Measurements from ENCODE around the gene TUBA1C.
"Not testable (repeated sequence)": the region's sequence is repeated elsewhere in the genome, so short reads cannot be mapped to it uniquely, and the experiment has no call there.

TUBA1C gene

GRCh38 chr12:49284672-49285071 lies 19.8 kb downstream of the TUBA1C start:
- DNase-seq: no peak

- no peak for DNase-seq
Measured at GRCh38 chr12:49287876-49288275, 23.0 kb downstream of the TUBA1C start.

- DNase-seq: peak; percentile 60
Measured at GRCh38 chr12:49288412-49288853, 23.6 kb downstream of the TUBA1C start.

- DNase-seq: no peak
Measured at GRCh38 chr12:49288922-49289555, 24.2 kb downstream of the TUBA1C start.

- no peak for DNase-seq
Measured at GRCh38 chr12:49292729-49293055, 27.8 kb downstream of the TUBA1C start.

GRCh38 chr12:49293056-49293956 lies 28.4 kb downstream of the TUBA1C start:
- DNase-seq: peak; percentile 84

- DNase-seq: no peak
Measured at GRCh38 chr12:49294086-49294803, 29.4 kb downstream of the TUBA1C start.

GRCh38 chr12:49294804-49295081 lies 29.9 kb downstream of the TUBA1C start:
- DNase-seq: no peak

GRCh38 chr12:49295082-49295936 lies 30.4 kb downstream of the TUBA1C start, which contains the start of gene PRPH:
TSS of gene PRPH (plus strand) at chr12:49295147. CDS start at chr12:49295201, 54 bp downstream.
- DNase-seq: peak; percentile 45

GRCh38 chr12:49296034-49296835 lies 31.4 kb downstream of the TUBA1C start:
- DNase-seq: no peak

- DNase-seq: no peak
Measured at GRCh38 chr12:49296836-49297694, 32.2 kb downstream of the TUBA1C start.

GRCh38 chr12:49297695-49298060 lies 32.8 kb downstream of the TUBA1C start:
- no peak for DNase-seq

- DNase-seq: no peak
Measured at GRCh38 chr12:49298160-49298559, 33.3 kb downstream of the TUBA1C start.

GRCh38 chr12:49301760-49302159 lies 36.9 kb downstream of the TUBA1C start:
- DNase-seq: no peak

- DNase-seq: peak; percentile 51
Measured at GRCh38 chr12:49304161-49304560, 39.3 kb downstream of the TUBA1C start.

- DNase-seq: no peak
Measured at GRCh38 chr12:49305762-49306510, 41.1 kb downstream of the TUBA1C start.

GRCh38 chr12:49309386-49309785 lies 44.5 kb downstream of the TUBA1C start:
- no peak for DNase-seq

- DNase-seq: not testable (repeated sequence)
Measured at GRCh38 chr12:49310451-49311000, 45.6 kb downstream of the TUBA1C start.

GRCh38 chr12:49314811-49315210 lies 49.9 kb downstream of the TUBA1C start:
- DNase-seq: no peak

- DNase-seq: not testable (repeated sequence)
Measured at GRCh38 chr12:49317118-49317517, 52.2 kb downstream of the TUBA1C start.
